ENCODE data around the gene FREM2. TPM values are rescaled to one million over a fixed set of nuclear protein-coding genes. Genes with fewer than 3 reads are reported as not detected.

FREM2 gene
- total RNA-seq, 2 donors from 2014 or later, result not detected

DNA sequence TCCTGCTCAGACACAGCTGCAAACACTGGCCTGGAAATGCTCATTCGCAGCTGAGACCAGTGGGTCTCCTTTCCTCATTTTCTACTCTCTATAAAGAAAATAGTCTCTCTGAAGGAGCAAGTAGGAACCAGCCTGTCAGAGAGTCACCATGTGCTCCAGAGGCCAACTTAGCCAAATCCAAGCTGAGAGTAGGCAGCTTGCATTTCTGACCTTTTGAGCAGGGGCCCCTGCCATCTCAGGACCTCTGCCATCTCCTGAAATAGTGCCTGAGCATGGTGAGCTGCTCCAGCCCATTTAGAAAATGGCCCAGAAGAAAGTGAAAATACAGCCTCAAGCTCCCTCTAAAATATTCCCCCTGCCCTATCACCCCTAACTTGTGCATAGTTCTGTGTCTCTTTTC, 208.2 kb downstream of the FREM2 start:
- H3K9me3 Mint-ChIP-seq, result no peaks in the 10 kb centered on the region
- H3K4me3 Mint-ChIP-seq, result no peak overlapping the region
- H3K4me1 Mint-ChIP-seq (ENCODE audit: low read depth in 2 of 2), result no peaks in the 10 kb centered on the region
- DNase-seq (ENCODE audit: low spot score) (no peak), ATAC-seq (no peak)
- H3K27me3 Mint-ChIP-seq, result peaks cover 0 to 6% of the 10 kb centered on the region in 2 donors
- no peaks in the 10 kb centered on the region for H3K36me3 Mint-ChIP-seq
- no peak overlapping the region for H3K27ac Mint-ChIP-seq

DNA sequence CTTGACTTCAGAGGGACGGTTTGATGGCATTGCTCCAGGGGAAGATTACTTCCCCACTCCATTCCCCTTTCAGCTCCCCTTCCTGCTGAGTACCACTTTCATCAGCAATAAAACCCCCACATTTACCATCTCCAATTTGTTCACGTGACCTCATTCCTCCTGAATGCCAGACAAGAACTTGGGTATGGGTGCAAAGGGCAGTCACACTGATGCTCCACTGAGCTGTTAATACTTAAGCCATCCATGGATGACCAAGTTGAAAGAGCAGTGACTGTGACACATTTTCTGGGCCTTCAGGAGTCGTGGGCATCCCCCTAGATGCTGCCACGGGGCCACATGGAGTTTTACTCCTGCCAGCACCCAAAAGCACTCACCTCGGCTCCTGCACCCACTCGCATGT, 210.6 kb downstream of the FREM2 start:
- Mint-ChIP-seq H3K4me1 (ENCODE audit: low read depth in 2 of 2) (no peaks in the 10 kb centered on the region), H3K27me3 (peaks cover 0 to 6% of the 10 kb centered on the region in 2 donors), H3K9me3 (no peaks in the 10 kb centered on the region), H3K36me3 (no peaks in the 10 kb centered on the region), H3K4me3 (no peak overlapping the region), H3K27ac (no peak overlapping the region)
- no peak for ATAC-seq
- no peak for DNase-seq (ENCODE audit: low spot score)

DNA sequence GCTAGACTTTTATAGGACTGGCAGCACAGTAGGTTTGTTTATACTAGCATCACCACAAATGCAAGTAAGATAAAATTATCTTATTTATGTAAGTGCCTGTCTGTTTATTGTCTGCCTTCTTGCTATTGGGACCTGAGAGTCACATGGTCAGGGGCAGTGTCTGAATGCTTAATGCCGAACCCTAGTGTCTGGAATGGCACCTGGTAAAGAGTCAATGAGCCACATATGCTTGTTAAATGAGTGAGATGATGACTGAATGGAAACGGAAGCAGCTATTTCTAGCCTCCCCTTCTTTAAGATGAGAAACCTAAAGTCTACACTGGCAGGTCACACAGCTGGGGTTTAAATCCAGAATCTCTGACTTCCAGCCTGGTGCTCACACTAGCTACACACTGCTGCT, 211.6 kb downstream of the FREM2 start:
- no peak for DNase-seq (ENCODE audit: low spot score)
- Mint-ChIP-seq H3K27ac (no peak overlapping the region), H3K4me3 (no peak overlapping the region), H3K4me1 (ENCODE audit: low read depth in 2 of 2) (no peaks in the 10 kb centered on the region), H3K36me3 (no peaks in the 10 kb centered on the region), H3K9me3 (no peaks in the 10 kb centered on the region), H3K27me3 (peaks cover 0 to 6% of the 10 kb centered on the region in 2 donors)
- ATAC-seq, result no peak

DNA sequence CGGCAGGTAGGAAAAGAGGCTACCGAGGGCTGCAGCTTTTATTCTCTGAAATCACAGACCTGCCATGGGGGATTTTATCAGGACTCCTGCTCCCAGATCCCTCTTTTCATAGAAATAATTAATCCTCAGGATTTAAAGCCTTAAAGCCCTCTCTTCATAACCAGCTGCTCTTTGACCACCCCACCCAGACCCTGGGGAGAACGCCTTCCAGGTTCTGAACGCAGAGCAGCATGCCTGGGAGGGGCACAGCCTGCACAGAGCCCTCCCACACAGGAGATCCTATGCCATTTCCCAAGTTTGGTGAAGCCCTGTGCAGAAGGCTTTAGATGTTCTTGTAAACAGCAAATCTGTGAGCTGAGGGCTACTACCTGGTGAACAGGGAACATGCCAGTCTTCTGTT, 212.7 kb downstream of the FREM2 start:
- no peak for ATAC-seq
- no peaks in the 10 kb centered on the region for H3K36me3 Mint-ChIP-seq
- H3K27me3 Mint-ChIP-seq, result peaks cover 0 to 6% of the 10 kb centered on the region in 2 donors
- H3K27ac Mint-ChIP-seq, result no peak overlapping the region
- H3K4me1 Mint-ChIP-seq (ENCODE audit: low read depth in 2 of 2), result no peaks in the 10 kb centered on the region
- no peaks in the 10 kb centered on the region for H3K9me3 Mint-ChIP-seq
- H3K4me3 Mint-ChIP-seq, result no peak overlapping the region
- no peak for DNase-seq (ENCODE audit: low spot score)

DNA sequence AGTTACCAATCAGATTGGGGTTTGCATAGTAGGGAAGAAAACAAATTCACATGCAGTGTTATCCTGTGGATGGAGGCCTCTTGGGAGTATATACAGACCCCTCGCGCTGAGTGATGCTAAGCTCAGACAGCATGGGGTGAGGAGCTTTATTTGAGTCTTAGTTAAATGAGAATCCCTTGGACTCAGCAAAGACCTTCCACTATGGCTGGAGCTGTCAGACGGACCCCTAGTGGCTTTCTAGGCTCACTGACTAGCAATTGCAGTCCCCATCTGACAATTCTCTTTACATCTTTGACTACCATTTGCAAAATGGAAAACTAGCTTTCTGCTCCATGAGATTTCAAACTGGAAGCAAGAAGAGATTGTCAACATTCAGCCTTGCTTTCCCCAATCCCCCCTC, 213.3 kb downstream of the FREM2 start:
- Mint-ChIP-seq H3K36me3 (no peaks in the 10 kb centered on the region), H3K9me3 (no peaks in the 10 kb centered on the region), H3K4me1 (ENCODE audit: low read depth in 2 of 2) (no peaks in the 10 kb centered on the region), H3K4me3 (no peak overlapping the region), H3K27me3 (peaks cover 0 to 6% of the 10 kb centered on the region in 2 donors), H3K27ac (no peak overlapping the region)
- ATAC-seq (no peak), DNase-seq (ENCODE audit: low spot score) (no peak)

DNA sequence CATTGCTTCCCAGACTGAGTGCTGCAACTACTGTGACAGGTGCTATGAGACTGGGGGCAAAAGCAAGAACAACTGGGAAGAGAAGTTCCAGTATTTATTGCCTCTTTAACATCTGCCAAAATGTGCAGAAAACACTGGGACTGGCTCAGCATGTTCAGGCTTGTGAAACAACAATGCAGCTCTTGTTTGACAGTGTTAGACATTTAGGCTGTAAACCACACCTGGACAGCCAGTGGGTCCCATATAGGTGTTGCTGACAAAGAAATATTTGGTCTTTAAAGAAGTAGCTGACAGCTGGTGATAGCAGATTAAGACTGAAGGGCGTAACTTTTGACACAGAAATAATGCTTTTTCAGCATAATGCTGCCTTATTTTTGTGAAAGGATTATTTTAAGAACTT, 215.7 kb downstream of the FREM2 start:
- DNase-seq (ENCODE audit: low spot score) (no peak), ATAC-seq (no peak)
- H3K4me1 Mint-ChIP-seq (ENCODE audit: low read depth in 2 of 2), result no peaks in the 10 kb centered on the region
- H3K27ac Mint-ChIP-seq, result no peak overlapping the region
- H3K9me3 Mint-ChIP-seq, result no peaks in the 10 kb centered on the region
- H3K36me3 Mint-ChIP-seq, result no peaks in the 10 kb centered on the region
- peaks cover 0 to 6% of the 10 kb centered on the region in 2 donors for H3K27me3 Mint-ChIP-seq
- no peak overlapping the region for H3K4me3 Mint-ChIP-seq

DNA sequence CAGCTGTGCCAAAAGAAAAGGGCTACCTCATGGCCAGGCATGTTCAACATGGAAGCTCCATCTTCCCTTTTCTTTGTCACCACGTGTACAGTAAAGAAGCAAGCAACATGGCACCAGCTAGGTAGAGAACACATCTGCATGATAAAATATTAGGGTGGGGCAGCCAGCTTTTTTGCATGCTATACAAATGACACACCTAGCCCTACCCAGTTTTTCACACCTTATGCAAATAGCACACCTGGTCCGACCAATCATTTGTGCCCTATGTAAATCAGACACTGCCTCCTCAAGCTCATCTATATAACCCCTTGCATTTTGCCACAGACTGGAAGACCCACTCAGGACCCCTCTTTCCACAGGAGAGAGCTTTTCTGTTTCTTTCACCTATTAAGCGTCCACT, 218.2 kb downstream of the FREM2 start:
- no peak overlapping the region for H3K4me3 Mint-ChIP-seq
- H3K9me3 Mint-ChIP-seq, result no peaks in the 10 kb centered on the region
- DNase-seq (ENCODE audit: low spot score), result no peak
- ATAC-seq, result no peak
- H3K36me3 Mint-ChIP-seq, result no peaks in the 10 kb centered on the region
- H3K27ac Mint-ChIP-seq, result no peak overlapping the region
- H3K4me1 Mint-ChIP-seq (ENCODE audit: low read depth in 2 of 2), result no peaks in the 10 kb centered on the region
- peaks cover 0 to 7% of the 10 kb centered on the region in 2 donors for H3K27me3 Mint-ChIP-seq

DNA sequence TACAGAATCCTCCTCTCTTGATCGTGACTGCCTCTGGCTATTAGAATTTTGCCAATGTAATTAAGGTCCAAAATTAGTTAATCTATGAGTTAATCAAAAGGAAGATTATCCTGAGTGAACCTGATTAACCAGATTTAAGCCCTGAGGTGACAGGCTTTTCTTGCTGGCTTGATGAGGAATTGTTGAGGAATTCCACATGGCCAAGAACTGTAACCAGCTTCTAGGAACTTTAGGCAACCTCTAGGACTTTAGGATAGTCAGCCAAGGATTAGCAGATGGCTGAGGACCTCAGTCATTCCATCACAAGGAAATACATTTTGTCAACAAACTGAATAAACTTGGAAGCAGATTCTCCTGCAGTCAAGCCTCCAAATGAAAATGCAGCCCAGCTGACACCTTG, 219.0 kb downstream of the FREM2 start:
- no peaks in the 10 kb centered on the region for H3K36me3 Mint-ChIP-seq

DNA sequence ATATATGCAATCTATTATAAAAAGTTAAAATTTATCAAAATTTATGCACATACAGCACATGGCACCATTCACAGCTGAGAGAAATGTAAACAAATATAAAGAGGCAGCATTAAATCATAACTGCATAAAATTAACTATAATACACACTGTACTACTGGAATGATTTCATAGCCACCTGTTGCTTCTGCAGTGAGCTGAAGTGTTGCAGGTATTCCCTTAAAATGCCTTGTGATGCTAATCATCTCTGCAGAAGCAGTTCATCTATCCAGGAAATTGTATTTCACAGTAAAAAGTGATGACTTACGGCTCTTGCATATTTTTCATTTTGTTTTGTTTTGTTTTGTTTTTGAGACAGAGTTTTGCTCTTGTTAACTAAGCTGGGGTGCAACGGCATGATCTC, 221.7 kb downstream of the FREM2 start:
- Mint-ChIP-seq H3K4me1 (ENCODE audit: low read depth in 2 of 2) (no peaks in the 10 kb centered on the region), H3K27me3 (peaks cover 0 to 12% of the 10 kb centered on the region in 2 donors), H3K27ac (no peak overlapping the region), H3K36me3 (no peaks in the 10 kb centered on the region), H3K9me3 (no peaks in the 10 kb centered on the region), H3K4me3 (no peak overlapping the region)
- DNase-seq (ENCODE audit: low spot score) (no peak), ATAC-seq (no peak)

More for the DNA sequence above, 219.0 kb downstream of the FREM2 start:
- Mint-ChIP-seq H3K9me3 (no peaks in the 10 kb centered on the region), H3K4me3 (no peak overlapping the region), H3K4me1 (ENCODE audit: low read depth in 2 of 2) (no peaks in the 10 kb centered on the region), H3K27ac (no peak overlapping the region), H3K27me3 (peaks cover 0 to 12% of the 10 kb centered on the region in 2 donors)
- ATAC-seq, result no peak
- DNase-seq (ENCODE audit: low spot score), result no peak

DNA sequence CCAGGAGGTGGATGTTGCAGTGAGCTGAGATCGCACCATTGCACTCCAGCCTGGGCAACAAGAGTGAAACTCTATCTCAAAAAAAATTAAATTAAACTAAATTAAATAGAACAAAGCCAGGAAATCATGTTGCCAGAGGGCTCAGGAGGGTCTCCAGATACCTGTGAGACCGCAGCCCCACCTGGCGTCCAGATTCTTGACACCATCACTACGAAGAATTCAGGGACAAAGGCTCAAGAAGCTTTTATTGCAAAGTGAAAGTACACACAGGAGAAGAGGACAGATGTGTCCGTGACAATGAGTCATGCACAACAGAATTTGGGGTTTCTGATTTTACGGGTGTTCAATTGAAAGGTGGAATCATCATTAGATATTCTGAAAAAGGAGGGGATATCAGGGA, 227.2 kb downstream of the FREM2 start:
- H3K4me1 Mint-ChIP-seq (ENCODE audit: low read depth in 2 of 2), result no peaks in the 10 kb centered on the region
- DNase-seq (ENCODE audit: low spot score) (no peak), ATAC-seq (no peak)
- H3K4me3 Mint-ChIP-seq, result no peak overlapping the region
- peaks cover 2% of the 10 kb centered on the region for H3K9me3 Mint-ChIP-seq
- H3K27me3 Mint-ChIP-seq, result peaks cover 5 to 6% of the 10 kb centered on the region in 2 donors
- no peak overlapping the region for H3K27ac Mint-ChIP-seq
- H3K36me3 Mint-ChIP-seq, result no peaks in the 10 kb centered on the region

DNA sequence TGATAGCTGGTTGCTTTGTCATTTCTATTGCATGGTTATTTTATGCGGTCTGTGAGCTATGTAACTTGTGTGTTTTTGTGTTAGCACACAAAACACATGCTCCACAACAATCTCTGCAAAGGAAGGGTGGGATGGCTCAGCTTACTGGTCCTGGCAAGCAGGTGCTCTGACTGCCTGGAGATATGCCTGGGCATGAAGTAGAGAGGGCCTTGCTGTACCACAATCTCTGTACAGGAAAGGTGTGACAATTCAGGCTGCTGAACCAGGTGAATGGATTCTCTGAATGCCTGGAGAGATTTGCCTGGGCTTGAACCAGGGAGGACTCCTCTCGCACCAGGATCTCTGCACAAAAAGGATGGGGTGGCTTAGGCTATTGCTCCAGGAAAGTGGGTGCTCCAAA, 234.2 kb downstream of the FREM2 start:
- Mint-ChIP-seq H3K27me3 (peaks cover 5 to 31% of the 10 kb centered on the region in 2 donors), H3K36me3 (no peaks in the 10 kb centered on the region), H3K4me1 (ENCODE audit: low read depth in 2 of 2) (no peaks in the 10 kb centered on the region), H3K9me3 (peaks cover 2% of the 10 kb centered on the region), H3K27ac (no peak overlapping the region), H3K4me3 (no peak overlapping the region)
- ATAC-seq (no peak), DNase-seq (ENCODE audit: low spot score) (no peak)

DNA sequence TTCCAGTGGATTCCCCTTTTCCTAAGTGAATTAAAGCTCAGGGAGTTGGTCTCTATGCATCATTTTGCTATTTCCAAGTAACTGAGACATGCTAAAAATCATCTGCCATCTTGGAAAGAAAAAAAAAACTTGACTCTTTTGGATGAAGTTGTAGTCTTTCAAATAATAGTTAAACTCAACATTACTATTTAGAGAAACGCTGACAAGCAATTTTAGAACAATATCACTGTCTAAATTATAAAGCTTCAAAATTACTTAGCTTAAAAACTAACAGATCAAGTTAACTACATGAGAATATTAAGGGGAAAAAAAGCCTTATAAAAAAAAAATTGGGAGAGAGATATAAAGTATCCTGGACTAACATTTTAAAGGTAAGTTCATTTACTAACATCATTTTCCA, 235.3 kb downstream of the FREM2 start:
- Mint-ChIP-seq H3K9me3 (peaks cover 2% of the 10 kb centered on the region), H3K4me1 (ENCODE audit: low read depth in 2 of 2) (no peaks in the 10 kb centered on the region), H3K36me3 (no peaks in the 10 kb centered on the region), H3K27me3 (peaks cover 8 to 31% of the 10 kb centered on the region in 2 donors), H3K27ac (no peak overlapping the region), H3K4me3 (no peak overlapping the region)
- DNase-seq (ENCODE audit: low spot score), result no peak
- no peak for ATAC-seq

DNA sequence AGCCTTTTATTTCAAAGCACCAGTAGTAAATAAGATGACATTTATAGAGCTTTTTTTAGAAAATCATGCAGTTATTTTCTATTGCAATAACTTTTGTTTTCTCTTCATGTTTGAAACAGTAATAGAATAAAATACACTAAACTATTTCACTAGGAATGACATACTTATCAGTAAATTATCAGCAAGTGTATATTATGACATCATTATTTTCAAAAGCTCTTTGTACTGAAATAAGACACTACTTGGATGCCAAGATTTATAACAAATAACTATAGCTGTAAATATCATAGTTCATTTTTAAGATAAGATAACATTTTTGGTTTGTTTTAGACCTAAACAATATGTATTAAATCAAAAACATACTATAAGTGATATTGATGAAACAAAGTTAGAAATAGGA, 246.9 kb downstream of the FREM2 start:
- DNase-seq (ENCODE audit: low spot score) (no peak), ATAC-seq (no peak)
- Mint-ChIP-seq H3K4me1 (ENCODE audit: low read depth in 2 of 2) (no peaks in the 10 kb centered on the region), H3K9me3 (no peaks in the 10 kb centered on the region), H3K27me3 (peaks cover 0 to 17% of the 10 kb centered on the region in 2 donors), H3K27ac (no peak overlapping the region), H3K4me3 (no peak overlapping the region), H3K36me3 (no peaks in the 10 kb centered on the region)
